GM18511 (cell line): Measurements from ENCODE around the gene SLC38A4.
"Not testable (repeated sequence)": the region's sequence is repeated elsewhere in the genome, so short reads cannot be mapped to it uniquely, and the experiment has no call there.

ENCODE experiments used
- ATAC-seq: cut with Tn5 transposase; IDR thresholded peaks from one replicate; pipeline ENCODE4 v1.9.1; 2021; ENCODE audit warnings: mild to moderate bottlenecking, moderate library complexity; ENCODE audit not compliant: unreplicated experiment

Gene SLC38A4

DNA sequence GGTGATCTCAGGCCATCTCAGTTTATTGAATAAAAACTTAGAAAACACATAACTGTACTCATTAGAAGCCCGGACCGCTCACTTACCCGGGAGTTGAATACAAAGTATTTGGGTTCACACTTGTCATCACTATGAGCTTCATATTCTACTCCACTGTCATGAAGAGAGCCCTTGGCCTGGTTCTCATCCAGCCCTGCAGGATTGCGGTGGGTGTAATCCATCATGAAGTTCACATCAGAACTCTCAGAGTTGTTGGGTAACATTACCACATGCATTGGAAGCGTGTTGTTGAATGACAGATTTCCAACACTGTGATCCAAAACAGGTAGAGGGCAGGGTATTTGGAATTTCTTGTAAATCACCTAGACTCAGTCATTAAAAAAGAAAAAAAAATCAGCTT, 47.4 kb downstream of the SLC38A4 start:
- no peak for ATAC-seq

DNA sequence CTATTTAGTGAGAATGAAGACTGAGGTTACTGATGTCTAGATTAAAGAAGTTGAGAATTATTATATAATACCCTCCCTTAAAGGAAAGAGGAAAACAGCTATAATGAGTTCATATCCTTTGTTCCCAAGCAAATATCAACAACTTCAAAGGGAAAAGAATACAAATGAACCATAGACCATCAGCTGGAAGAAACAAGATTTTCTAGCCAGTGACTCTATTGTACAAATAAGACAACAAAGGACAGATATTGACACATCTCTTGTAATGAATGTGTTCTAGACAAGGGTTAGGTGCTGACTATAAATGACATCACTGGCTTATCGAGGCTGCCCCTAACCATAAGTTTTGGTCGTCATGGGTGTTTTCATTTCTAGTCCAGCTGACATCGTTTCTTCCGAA, 48.2 kb downstream of the SLC38A4 start:
- ATAC-seq: no peak

- no peak for ATAC-seq
Observed at GRCh38 chr12:46775796-46776195, 50.0 kb downstream of the SLC38A4 start.

- ATAC-seq: no peak
Observed at GRCh38 chr12:46774322-46774633, 51.5 kb downstream of the SLC38A4 start.

DNA sequence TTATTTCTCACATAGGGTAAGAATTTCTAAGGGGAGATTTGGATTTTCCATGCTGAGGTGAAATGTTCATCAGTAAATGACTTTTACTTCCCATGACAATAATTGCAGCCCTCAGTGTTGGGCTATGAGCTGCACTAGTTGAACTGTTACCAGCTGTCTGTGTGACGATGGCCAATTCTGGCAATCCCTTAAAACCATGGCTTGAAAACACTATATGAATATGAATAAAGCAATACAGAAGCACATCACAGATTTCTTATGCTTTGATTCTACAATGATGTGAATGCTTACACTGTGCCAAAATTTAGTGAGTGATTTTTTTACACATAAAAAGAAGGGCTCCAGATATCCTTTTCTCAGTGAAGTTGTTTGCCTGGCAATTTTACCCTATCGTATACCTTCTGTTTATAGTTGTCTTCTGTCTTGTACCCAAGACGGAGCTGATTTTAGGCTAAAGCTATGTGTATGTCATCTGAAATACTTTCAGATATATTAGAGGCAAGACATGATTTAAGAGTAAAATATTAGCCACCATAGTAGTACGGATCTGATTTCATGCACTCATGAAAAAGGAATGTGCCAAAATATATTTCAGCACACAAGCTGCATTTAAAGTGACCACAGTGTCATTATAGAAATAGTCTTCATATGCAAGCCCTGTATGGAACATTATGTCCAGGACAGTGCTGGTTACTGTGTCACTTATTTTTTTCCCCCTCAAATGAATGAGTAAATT, 52.0 kb downstream of the SLC38A4 start:
- no peak for ATAC-seq

DNA sequence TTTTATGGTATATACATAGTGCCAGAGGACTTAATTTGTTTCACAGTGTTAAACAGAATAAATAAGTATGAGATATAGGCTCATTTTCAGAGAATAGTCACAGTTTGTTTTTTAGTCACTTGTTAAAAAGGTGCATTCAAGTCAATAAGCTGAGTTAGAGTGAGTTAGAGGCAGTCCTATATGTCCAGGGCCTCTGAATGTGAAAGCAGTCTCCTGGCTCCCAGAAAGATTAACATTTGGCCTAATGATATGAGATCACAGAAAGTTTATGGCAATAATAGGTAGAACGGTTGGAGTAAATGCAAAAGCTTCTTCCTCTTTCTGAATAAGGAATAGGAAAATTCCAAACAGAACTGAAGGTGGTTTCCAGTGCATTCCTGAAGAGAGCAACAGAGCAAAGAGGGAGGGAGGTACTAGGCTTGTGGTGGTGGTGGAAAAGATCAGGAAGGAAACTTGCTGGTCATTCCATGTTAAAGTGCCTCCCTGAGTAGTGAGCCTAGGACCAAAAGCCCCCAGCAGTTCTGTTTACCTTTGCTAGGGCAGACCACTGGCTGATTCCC, 54.4 kb downstream of the SLC38A4 start:
- ATAC-seq: no peak

- ATAC-seq: no peak
Observed at GRCh38 chr12:46770501-46771183, 55.2 kb downstream of the SLC38A4 start.

DNA sequence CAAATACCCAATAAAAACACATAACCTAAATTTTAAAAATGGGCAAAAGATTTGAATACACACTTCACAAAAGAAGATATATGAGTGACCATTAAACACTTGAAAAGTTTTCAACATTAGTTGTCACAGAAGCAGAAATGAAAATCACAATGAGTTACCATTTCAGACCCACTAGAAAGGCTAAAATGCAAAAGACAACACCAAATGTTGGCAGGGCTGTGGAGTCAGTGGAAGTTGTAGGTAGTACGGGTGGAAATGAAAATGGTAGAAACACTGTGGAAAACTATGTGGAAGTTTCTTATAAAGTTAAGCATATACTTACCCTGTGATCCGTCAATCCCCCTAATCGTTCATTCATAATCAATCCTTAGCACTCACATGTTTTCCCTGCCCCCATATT, 61.8 kb downstream of the SLC38A4 start:
- no peak for ATAC-seq

- no peak for ATAC-seq
Observed at GRCh38 chr12:46763230-46763629, 62.6 kb downstream of the SLC38A4 start.

- ATAC-seq: no peak
Observed at GRCh38 chr12:46754550-46754949, 71.2 kb downstream of the SLC38A4 start.

- no peak for ATAC-seq
Observed at GRCh38 chr12:46752396-46752795, 73.4 kb downstream of the SLC38A4 start.

GRCh38 chr12:46751173-46751572, 74.6 kb downstream of the SLC38A4 start:
- no peak for ATAC-seq

DNA sequence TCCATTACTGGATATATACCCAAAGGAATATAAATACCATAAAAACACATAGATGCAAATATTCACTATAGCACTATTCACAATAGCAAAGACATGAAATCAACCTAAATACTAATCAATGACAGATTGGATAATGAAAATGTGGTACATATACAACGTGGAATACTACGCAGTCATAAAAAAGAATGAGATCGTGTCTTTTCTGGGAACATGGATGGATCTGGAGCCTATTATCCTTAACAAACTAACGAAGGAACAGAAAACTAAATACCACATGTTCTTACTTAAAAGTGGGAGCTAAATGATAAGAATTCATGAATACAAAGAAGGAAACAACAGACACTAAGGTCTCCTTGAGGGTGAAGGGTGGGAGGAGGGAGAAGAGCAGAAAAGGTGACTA, 76.5 kb downstream of the SLC38A4 start:
- no peak for ATAC-seq

GRCh38 chr12:46744283-46744682, 81.5 kb downstream of the SLC38A4 start:
- no peak for ATAC-seq

GRCh38 chr12:46743456-46743855, 82.3 kb downstream of the SLC38A4 start:
- ATAC-seq: no peak

DNA sequence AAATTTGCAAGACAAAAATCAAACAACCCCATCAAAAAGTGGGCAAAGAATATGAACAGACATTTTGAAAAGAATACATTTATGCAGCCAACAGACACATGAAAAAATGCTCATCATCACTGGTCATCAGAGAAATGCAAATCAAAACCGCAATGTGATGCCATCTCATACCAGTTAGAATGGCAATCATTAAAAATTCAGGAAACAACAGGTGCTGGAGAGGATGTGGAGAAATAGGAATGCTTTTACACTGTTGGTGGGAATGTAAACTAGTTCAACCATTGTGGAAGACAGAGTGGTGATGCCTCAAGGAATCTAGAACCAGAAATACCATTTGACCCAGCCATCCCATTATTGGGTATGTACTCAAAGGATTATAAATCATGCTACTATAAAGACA, 83.5 kb downstream of the SLC38A4 start:
- not testable (repeated sequence) for ATAC-seq

GRCh38 chr12:46725332-46725731, 100.5 kb downstream of the SLC38A4 start:
- ATAC-seq: no peak

GRCh38 chr12:46723629-46724419, 102.0 kb downstream of the SLC38A4 start:
- no peak for ATAC-seq

DNA sequence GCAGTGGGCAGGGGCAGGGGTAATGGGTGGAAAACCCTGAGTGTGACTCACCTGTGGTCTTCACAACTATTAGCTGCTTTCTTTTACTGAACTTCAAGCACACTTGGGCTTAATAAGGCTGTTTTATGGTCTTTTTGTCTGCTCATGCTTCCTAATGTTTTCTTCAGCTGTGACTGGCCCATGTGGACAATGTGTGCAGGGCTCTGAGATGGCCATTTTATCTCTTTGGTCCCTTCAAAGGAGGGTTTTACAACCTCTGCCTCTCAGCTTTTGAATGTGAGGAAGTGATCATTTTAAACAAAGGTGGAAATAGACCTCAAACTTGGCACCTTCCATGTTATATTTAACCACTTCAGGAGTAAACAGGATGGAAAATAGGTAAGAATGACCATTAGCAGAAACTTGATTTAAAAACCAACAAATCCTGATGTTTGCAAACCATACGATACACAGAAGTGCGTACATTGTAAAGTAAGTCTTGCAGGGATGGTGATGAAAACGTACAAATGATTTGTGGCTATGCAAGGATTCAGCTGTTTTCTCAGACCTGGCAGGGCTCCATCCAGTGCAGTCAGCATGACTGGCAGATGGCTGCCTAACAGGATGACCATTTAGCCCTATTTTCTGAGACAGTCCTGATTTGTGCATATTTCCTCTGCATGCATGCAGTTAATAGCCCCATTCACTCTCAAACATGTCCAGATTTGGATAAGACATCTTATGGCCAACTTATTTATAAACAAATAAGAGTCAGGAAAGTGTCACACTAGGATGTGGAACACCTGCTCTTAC, 103.2 kb downstream of the SLC38A4 start:
- no peak for ATAC-seq

GRCh38 chr12:46718495-46718894, 107.3 kb downstream of the SLC38A4 start:
- ATAC-seq: no peak

- no peak for ATAC-seq
Observed at GRCh38 chr12:46717868-46718267, 107.9 kb downstream of the SLC38A4 start.
